GM10847 (cell line): ENCODE data around the gene CEL.

Experiments
- POLR2A ChIP-seq: IDR thresholded peaks from 2 replicates; pipeline ENCODE4 v1.6.1; 2011; ENCODE audit not compliant: insufficient read length; ENCODE audit errors: extremely low read depth

CEL gene

GRCh38 chr9:133116346-133117231, 54.8 kb downstream of the CEL start:
- TF ChIP-seq POLR2A: no peak

GRCh38 chr9:133117271-133118178, 55.7 kb downstream of the CEL start:
- TF ChIP-seq POLR2A: no peak

- no peak for TF ChIP-seq POLR2A
Measured at GRCh38 chr9:133118179-133118520, 56.4 kb downstream of the CEL start.

- TF ChIP-seq POLR2A: no peak
Measured at GRCh38 chr9:133118568-133118967, 56.8 kb downstream of the CEL start.

- TF ChIP-seq POLR2A: no peak
Measured at GRCh38 chr9:133119103-133119845, 57.5 kb downstream of the CEL start.

- TF ChIP-seq POLR2A: no peak
Measured at GRCh38 chr9:133119846-133120500, 58.2 kb downstream of the CEL start.

GRCh38 chr9:133120501-133121197, 58.9 kb downstream of the CEL start:
- TF ChIP-seq POLR2A: peak; percentile 24
